SJCRH30 (cell line): ENCODE measurements around the gene WDR48. TPM values are rescaled to one million over a fixed set of nuclear protein-coding genes. Genes with fewer than 3 reads are reported as not detected.

Experiments used
- DNase-seq, 2 experiments: peaks; one replicate each; pipeline ENCODE4 v3.0.0-alpha.2; 2015 to 2020
- H3K27ac ChIP-seq: fragments of 250-450 bp; sonication (Bioruptor Pico); 2 replicates; pipeline ENCODE4 v1.5.1; 2020; ENCODE audit warnings: mild to moderate bottlenecking, moderate library complexity
- H3K27me3 ChIP-seq: fragments of 250-450 bp; sonication (Bioruptor Pico); 2 replicates; pipeline ENCODE4 v1.5.1; 2020; ENCODE audit warnings: mild to moderate bottlenecking, moderate library complexity
- H3K36me3 ChIP-seq: fragments of 250-450 bp; sonication (Bioruptor Pico); 2 replicates; pipeline ENCODE4 v1.5.1; 2020; ENCODE audit warnings: mild to moderate bottlenecking, moderate library complexity
- H3K4me1 ChIP-seq: fragments of 250-450 bp; sonication (Bioruptor Pico); 2 replicates; pipeline ENCODE4 v1.5.1; 2020; ENCODE audit warnings: mild to moderate bottlenecking, moderate library complexity
- H3K4me3 ChIP-seq: fragments of 250-450 bp; sonication (Bioruptor Pico); 2 replicates; pipeline ENCODE4 v1.5.1; 2020; ENCODE audit warnings: mild to moderate bottlenecking, moderate library complexity
- H3K9me3 ChIP-seq: fragments of 250-450 bp; sonication (Bioruptor Pico); replicated peaks from 2 replicates; pipeline ENCODE4 v1.5.1; 2020; ENCODE audit warnings: mild to moderate bottlenecking, moderate library complexity
- total RNA-seq: library from RNA; depleted of rRNA; stranded (reverse); fragments of >200 nt; shearing (Covaris generic); gene quantifications from 2 replicates; pipeline ENCODE4 v1.2.3, GENCODE V29; 2014; rRNA removed

WDR48 gene
- total RNA-seq, 1 experiment from 2014 or later, result 22.3 TPM

GRCh38 chr3:39141171-39141995 lies 89.6 kb downstream of the WDR48 start:
- H3K4me3 ChIP-seq, result no peak overlapping the region
- no peaks in the 10 kb centered on the region for H3K27me3 ChIP-seq
- H3K4me1 ChIP-seq, result peaks cover 21% of the 10 kb centered on the region
- H3K9me3 ChIP-seq, result no peaks in the 10 kb centered on the region
- H3K36me3 ChIP-seq, result peaks cover 14% of the 10 kb centered on the region
- H3K27ac ChIP-seq, result peak overlapping the region; percentile 28; the same call in 1 of the 2 replicates
- DNase-seq, result no peak

- Histone ChIP-seq H3K9me3 (no peaks in the 10 kb centered on the region), H3K4me1 (peaks cover 28% of the 10 kb centered on the region), H3K36me3 (peaks cover 14% of the 10 kb centered on the region), H3K27ac (peak overlapping the region; percentile 28; the same call in 1 of the 2 replicates), H3K27me3 (no peaks in the 10 kb centered on the region), H3K4me3 (no peak overlapping the region)
- DNase-seq, result peak; percentile 61 to 68
Observed at GRCh38 chr3:39142067-39142466, 90.3 kb downstream of the WDR48 start.

- no peak for DNase-seq
- Histone ChIP-seq H3K9me3 (no peaks in the 10 kb centered on the region), H3K36me3 (peaks cover 14% of the 10 kb centered on the region), H3K4me3 (no peak overlapping the region), H3K27ac (no peak overlapping the region), H3K27me3 (no peaks in the 10 kb centered on the region), H3K4me1 (peaks cover 40% of the 10 kb centered on the region)
Observed at GRCh38 chr3:39143051-39143885, 91.5 kb downstream of the WDR48 start.

GRCh38 chr3:39144095-39144747 lies 92.4 kb downstream of the WDR48 start:
- Histone ChIP-seq H3K4me3 (no peak overlapping the region), H3K27ac (no peak overlapping the region), H3K9me3 (no peaks in the 10 kb centered on the region), H3K27me3 (no peaks in the 10 kb centered on the region), H3K36me3 (peaks cover 14% of the 10 kb centered on the region), H3K4me1 (peaks cover 43% of the 10 kb centered on the region)
- no peak for DNase-seq

GRCh38 chr3:39144748-39145380 lies 93.0 kb downstream of the WDR48 start:
- Histone ChIP-seq H3K9me3 (no peaks in the 10 kb centered on the region), H3K27me3 (no peaks in the 10 kb centered on the region), H3K4me1 (peaks cover 47% of the 10 kb centered on the region), H3K27ac (no peak overlapping the region), H3K36me3 (peaks cover 14% of the 10 kb centered on the region), H3K4me3 (no peak overlapping the region)
- no peak for DNase-seq

GRCh38 chr3:39146083-39146501 lies 94.3 kb downstream of the WDR48 start:
- H3K27ac ChIP-seq, result peak overlapping the region; percentile 54
- no peaks in the 10 kb centered on the region for H3K9me3 ChIP-seq
- no peaks in the 10 kb centered on the region for H3K27me3 ChIP-seq
- H3K4me3 ChIP-seq, result no peak overlapping the region
- DNase-seq, result no peak
- peaks cover 12% of the 10 kb centered on the region for H3K36me3 ChIP-seq
- peaks cover 59% of the 10 kb centered on the region for H3K4me1 ChIP-seq

Other genes starting within 250 kb of the WDR48 start
- gene SCN10A, start 235.8 kb upstream of the WDR48 start, total RNA-seq, result not detected in 2 replicates
- gene SCN11A, start 72 bp upstream of the WDR48 start, total RNA-seq, result 0.02 TPM in 1 of 2 replicates, not detected in the other
- gene GORASP1, start 55.6 kb downstream of the WDR48 start, total RNA-seq, result 21.0 and 23.1 TPM in 2 replicates
- 0.36 and 0.56 TPM in 2 replicates for gene TTC21A, start 55.7 kb downstream of the WDR48 start, total RNA-seq
- gene CSRNP1, start 101.6 kb downstream of the WDR48 start, total RNA-seq, result 4.4 TPM in 2 replicates
- 0.61 and 0.91 TPM in 2 replicates for gene XIRP1, start 140.6 kb downstream of the WDR48 start, total RNA-seq
- not detected in 2 replicates for gene CX3CR1, start 228.0 kb downstream of the WDR48 start, total RNA-seq